ENCODE measurements around the gene RARB.

Gene RARB

GRCh38 chr3:25604107-25604805, 176.2 kb downstream of the RARB start:
- no peak for DNase-seq (ENCODE audit: low spot score)

GRCh38 chr3:25610167-25610566, 182.1 kb downstream of the RARB start:
- DNase-seq (ENCODE audit: low spot score) = no peak

- no peak for DNase-seq (ENCODE audit: low spot score)
These were observed 182.7 kb downstream of the RARB start for GRCh38 chr3:25610779-25611178.

GRCh38 chr3:25611193-25611592, 183.1 kb downstream of the RARB start:
- no peak for DNase-seq (ENCODE audit: low spot score)

GRCh38 chr3:25618028-25618427, 190.0 kb downstream of the RARB start:
- no peak for DNase-seq (ENCODE audit: low spot score)

GRCh38 chr3:25619382-25619781, 191.3 kb downstream of the RARB start:
- DNase-seq (ENCODE audit: low spot score) = no peak

GRCh38 chr3:25620493-25620892, 192.4 kb downstream of the RARB start:
- DNase-seq (ENCODE audit: low spot score) = no peak

- DNase-seq (ENCODE audit: low spot score) = no peak
These were observed 193.0 kb downstream of the RARB start for GRCh38 chr3:25621087-25621486.

- DNase-seq (ENCODE audit: low spot score) = no peak
These were observed 203.9 kb downstream of the RARB start for GRCh38 chr3:25631989-25632388.

- DNase-seq (ENCODE audit: low spot score) = no peak
These were observed 205.9 kb downstream of the RARB start for GRCh38 chr3:25633919-25634318.

- no peak for DNase-seq (ENCODE audit: low spot score)
These were observed 207.0 kb downstream of the RARB start for GRCh38 chr3:25635038-25635437.
